B cell (primary cell): ENCODE data around the gene BBIP1. TPM values are rescaled to one million over a fixed set of nuclear protein-coding genes. Genes with fewer than 3 reads are reported as not detected.

ENCODE experiments used
- ATAC-seq: fragments of 200-7000 bp; cut with Tn5 transposase; one replicate; pipeline ENCODE4 v1.10.0; 2021; ENCODE audit warnings: low read depth, mild to moderate bottlenecking, moderate number of reproducible peaks, moderate library complexity
- CTCF ChIA-PET: fragments of 350-600 bp; sonication (Branson Sonifier 250); formaldehyde crosslinking; loops from one replicate; lab custom pipeline; 2021; ENCODE audit warnings: antibody characterized with exemption, inconsistent platforms; lab: Charles Lee
- POLR2A ChIA-PET: fragments of 350-600 bp; sonication (Branson Sonifier 250); formaldehyde crosslinking; loops from one replicate; lab custom pipeline; 2021; ENCODE audit warnings: antibody characterized with exemption; lab: Charles Lee
- DNase-seq: peaks from one replicate; pipeline ENCODE4 v3.0.0; 2013
- H2AFZ ChIP-seq: 2 replicates; pipeline ENCODE4 v1.6.1; 2012; ENCODE audit warnings: mild to moderate bottlenecking, low read depth, low read length; ENCODE audit not compliant: insufficient read depth, poor library complexity, severe bottlenecking
- H3K27ac ChIP-seq, 2 donors: 1 replicate in 1 of 2; 2 replicates in 1 of 2; pipeline ENCODE4 v1.5.1; 2012 to 2013; ENCODE audit warnings: low read length in 2 of 2, mild to moderate bottlenecking in 2 of 2, moderate library complexity in 1 of 2
- H3K27me3 ChIP-seq, 4 experiments: fragments of 200-600 bp in 1 of 4; sonication (generic) in 1 of 4; replicated peaks in 1 of 4; 1 replicate in 2 of 4; 2 replicates in 2 of 4; pipeline versions ENCODE4 v1.6.1 to v1.7.0; 2013 to 2016; ENCODE audit warnings: low read length in 3 of 4, mild to moderate bottlenecking in 2 of 4, mixed read lengths in 1 of 4, moderate library complexity in 1 of 4; ENCODE audit not compliant: insufficient read depth in 4 of 4, control insufficient read depth in 3 of 4; ENCODE audit errors: control extremely low read depth in 1 of 4
- H3K36me3 ChIP-seq, 2 experiments: replicated peaks in 1 of 2; 1 replicate in 1 of 2; 2 replicates in 1 of 2; pipeline versions ENCODE4 v1.6.1 to v1.7.1; 2013; ENCODE audit warnings: low read length in 1 of 2; ENCODE audit not compliant: insufficient read depth in 2 of 2, control insufficient read depth in 1 of 2; ENCODE audit errors: control extremely low read depth in 1 of 2, extremely low read depth in 1 of 2
- H3K4me1 ChIP-seq, 2 donors: fragments of 200-600 bp in 1 of 2; sonication (generic) in 1 of 2; 1 replicate in 1 of 2; 2 replicates in 1 of 2; pipeline versions ENCODE4 v1.5.1 to v1.6.1; 2013 to 2017; ENCODE audit warnings: low read length in 2 of 2; ENCODE audit not compliant: control insufficient read depth in 2 of 2, insufficient read depth in 2 of 2
- H3K4me2 ChIP-seq: replicated peaks from 2 replicates; pipeline ENCODE3; 2012; ENCODE audit warnings: mild to moderate bottlenecking, low read depth, low read length; ENCODE audit not compliant: poor library complexity, severe bottlenecking
- H3K4me3 ChIP-seq, 5 experiments: fragments of 200-600 bp in 1 of 5; sonication (generic) in 1 of 5; 1 replicate in 3 of 5; 2 replicates in 2 of 5; pipeline versions ENCODE4 v1.5.1 to v1.7.0; 2011 to 2016; ENCODE audit warnings: low read length in 4 of 5, mild to moderate bottlenecking in 4 of 5, low read depth in 2 of 5, control low read depth in 1 of 5, moderate library complexity in 1 of 5; ENCODE audit not compliant: insufficient read depth in 1 of 5; ENCODE audit errors: control extremely low read depth in 1 of 5, extremely low read depth in 1 of 5
- H3K79me2 ChIP-seq: fragments of 200-600 bp; sonication (generic); one replicate; pipeline ENCODE4 v1.6.0; 2016; ENCODE audit warnings: low read length; ENCODE audit not compliant: control insufficient read depth, insufficient read depth
- H3K9ac ChIP-seq: fragments of 200-600 bp; sonication (generic); 2 replicates; pipeline ENCODE4 v1.6.1; 2017; ENCODE audit warnings: mild to moderate bottlenecking, low read length, moderate library complexity
- H3K9me3 ChIP-seq, 3 donors: one replicate each; pipeline versions ENCODE4 v1.6.1 to v1.7.1; 2013; ENCODE audit warnings: low read length in 2 of 3; ENCODE audit not compliant: control insufficient read depth in 2 of 3, insufficient read depth in 1 of 3; ENCODE audit errors: control extremely low read depth in 1 of 3
- H4K20me1 ChIP-seq: 2 replicates; pipeline ENCODE4 v1.6.0; 2012; ENCODE audit warnings: mild to moderate bottlenecking, low read length; ENCODE audit not compliant: insufficient read depth, control insufficient read depth, poor library complexity, severe bottlenecking
- H3K27ac Mint-ChIP-seq: one replicate; pipeline ENCODE4 v1.8.0; 2021; ENCODE audit warnings: mixed read lengths
- H3K27me3 Mint-ChIP-seq: one replicate; pipeline ENCODE4 v1.8.0; 2021; ENCODE audit warnings: mixed read lengths
- H3K4me1 Mint-ChIP-seq: one replicate; pipeline ENCODE4 v1.8.0; 2021; ENCODE audit warnings: mixed read lengths
- H3K4me3 Mint-ChIP-seq: one replicate; pipeline ENCODE4 v1.8.0; 2021; ENCODE audit warnings: mixed read lengths
- H3K9me3 Mint-ChIP-seq: one replicate; pipeline ENCODE4 v1.8.0; 2022; ENCODE audit warnings: mixed read lengths; ENCODE audit not compliant: insufficient read depth
- CTCF ChIP-seq: fragments of 200-600 bp; IDR thresholded peaks from one replicate; pipeline ENCODE4 v1.8.0; 2022; ENCODE audit warnings: antibody characterized with exemption, mild to moderate bottlenecking
- EZH2 ChIP-seq: IDR thresholded peaks from 2 replicates; pipeline ENCODE4 v1.6.1; 2012; ENCODE audit warnings: borderline replicate concordance, low read depth, mild to moderate bottlenecking, moderate library complexity, low read length; ENCODE audit not compliant: insufficient read depth, poor library complexity, severe bottlenecking
- WGBS: methylation state at CpG from one replicate; pipeline ENCODE4 v1.1.5; 2013; ENCODE audit warnings: missing lambda C conversion rate; ENCODE audit not compliant: insufficient coverage; 5-methylcytosine and 5-hydroxymethylcytosine counted together
- intact Hi-C: fragments of 100-400 bp; cut with micrococcal nuclease; formaldehyde crosslinking; loops from one replicate; pipeline ENCODE4 v1.10.0; 2022
- polyA plus RNA-seq: library from polyadenylated mRNA; depleted of rRNA; stranded (reverse); fragments of >200 nt; gene quantifications from 2 replicates; pipeline ENCODE4 v1.2.3, GENCODE V29; 2012
- total RNA-seq, 2 donors: library from RNA; stranded (reverse); fragments of 120-200 nt in 1 of 2; gene quantifications; 1 replicate in 1 of 2; 2 replicates in 1 of 2; pipeline versions ENCODE4 v1.2.3 to v1.2.4, GENCODE V29; 2013 to 2022

Gene BBIP1
- total and polyA plus RNA-seq, 2 donors (not counting 1 experiment from before 2014, with no cell fraction given) = 10.6 to 46.1 TPM

- Mint-ChIP-seq H3K9me3 (no peaks in the 10 kb centered on the region), H3K4me1 (peaks cover 97% of the 10 kb centered on the region), H3K27me3 (no peaks in the 10 kb centered on the region), H3K4me3 (peak overlapping the region; percentile 85), H3K27ac (peak overlapping the region; percentile 97)
- peaks cover 97 to 100% of the 10 kb centered on the region in 2 donors for H3K4me1 ChIP-seq
- peak overlapping the region; percentile 87 for H3K4me2 ChIP-seq
- intact Hi-C loops = loop anchor here (1.0 to 10.0 kb wide), 7 partner anchors 54 to 858 kb away; partner anchors contain the start of genes ADD3, BBIP1, SHOC2 and SMC3
- H4K20me1 ChIP-seq = no peaks in the 10 kb centered on the region
- H3K27me3 ChIP-seq = no peaks in the 10 kb centered on the region
- no peak overlapping the region for H2AFZ ChIP-seq
- peak overlapping the region; percentile 94 to 96 for H3K27ac ChIP-seq
- H3K9ac ChIP-seq = peak overlapping the region; percentile 55
- H3K36me3 ChIP-seq = no peaks in the 10 kb centered on the region
- POLR2A ChIA-PET = interaction anchor here (0.6 to 5.2 kb wide), 6 partner anchors 20 to 766 kb away, joined by 3 to 80 read pairs (median 4); partner anchors contain the start of gene SMNDC1
- ATAC-seq = peak; percentile 4
- H3K79me2 ChIP-seq = peaks cover 28% of the 10 kb centered on the region
- H3K9me3 ChIP-seq = no peaks in the 10 kb centered on the region
- DNase-seq = peak; percentile 40
- TF ChIP-seq EZH2 = no peak
- no peak for TF ChIP-seq CTCF
- 21% methylated on average over 4 of the region's 6 CpGs for WGBS
- peak overlapping the region; percentile 5 to 60 (median 36) for H3K4me3 ChIP-seq
- CTCF ChIA-PET = interaction anchor here (0.5 to 5.3 kb wide), 12 partner anchors 8 to 119 kb away, joined by 3 to 43 read pairs (median 4); no protein-coding TSS in a partner anchor
Measured at GRCh38 chr10:110865186-110865808, 53.7 kb downstream of the BBIP1 start.
